ENCODE results near the gene TXLNA.

Gene TXLNA

GRCh38 chr1:32215629-32216480, 36.4 kb downstream of the TXLNA start:
- peak; percentile 64 to 83 for DNase-seq

DNA sequence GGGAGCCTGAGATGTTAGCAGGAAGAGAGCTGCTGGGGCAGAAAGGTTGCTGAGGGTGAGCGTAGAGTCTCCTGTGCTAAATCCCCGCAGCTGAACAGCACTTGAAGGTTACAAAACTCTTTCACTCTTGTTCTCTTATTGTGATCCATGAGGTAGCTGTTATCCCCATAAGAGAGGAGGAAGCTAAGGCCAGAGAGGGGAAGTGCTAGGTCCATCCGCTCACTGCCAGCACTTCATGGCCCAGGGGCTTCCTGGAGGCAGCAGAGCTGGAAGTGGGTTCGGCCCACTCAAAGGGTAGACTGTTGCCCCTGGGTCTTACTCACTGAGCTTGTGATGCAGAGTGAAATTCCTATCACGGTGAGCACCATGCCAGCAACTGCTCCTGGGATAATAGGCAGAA, 37.1 kb downstream of the TXLNA start:
- DNase-seq: no peak

- no peak for DNase-seq
These were observed 39.5 kb downstream of the TXLNA start for GRCh38 chr1:32219022-32219421.

GRCh38 chr1:32220746-32221580, 41.5 kb downstream of the TXLNA start:
- DNase-seq: no peak

DNA sequence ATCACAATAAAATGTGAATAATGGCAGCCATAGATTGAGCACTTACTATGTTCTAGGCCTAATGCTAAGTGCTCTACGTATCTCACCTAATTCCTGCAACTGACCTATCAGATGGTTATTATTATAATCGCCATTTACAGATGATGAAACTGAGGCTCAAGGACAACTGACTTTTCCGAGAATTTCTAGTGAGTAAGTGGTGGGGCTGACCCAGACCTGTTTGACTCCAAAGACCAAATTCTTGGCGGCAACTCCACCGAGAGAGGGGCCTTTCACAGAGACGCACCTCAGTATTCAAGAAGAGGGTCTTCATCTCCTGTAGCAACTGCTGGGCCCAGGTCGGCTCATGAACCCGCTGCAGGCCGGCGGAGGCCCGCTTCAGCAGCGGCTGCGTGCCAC, 42.1 kb downstream of the TXLNA start:
- DNase-seq: no peak

- peak; percentile 91 for DNase-seq
These were observed 42.7 kb downstream of the TXLNA start, which contains the start of the genes EIF3I and TMEM234 for GRCh38 chr1:32221980-32222755. EIF3I (plus strand) TSS chr1:32222407; CDS start chr1:32222442, 35 bp downstream. TMEM234 (minus strand) TSS chr1:32222353; CDS start chr1:32222322, 31 bp downstream.

- DNase-seq: no peak
These were observed 44.2 kb downstream of the TXLNA start for GRCh38 chr1:32223683-32224082.

GRCh38 chr1:32224285-32224684, 44.8 kb downstream of the TXLNA start:
- no peak for DNase-seq

GRCh38 chr1:32228771-32229170, 49.3 kb downstream of the TXLNA start:
- no peak for DNase-seq

- no peak for DNase-seq
These were observed 52.5 kb downstream of the TXLNA start for GRCh38 chr1:32231843-32232432.

GRCh38 chr1:32232558-32233304, 53.3 kb downstream of the TXLNA start:
- no peak for DNase-seq

GRCh38 chr1:32234792-32235191, 55.3 kb downstream of the TXLNA start:
- DNase-seq: no peak

- no peak for DNase-seq
These were observed 59.9 kb downstream of the TXLNA start for GRCh38 chr1:32239337-32239736.

- no peak for DNase-seq
These were observed 60.3 kb downstream of the TXLNA start for GRCh38 chr1:32239790-32240139.

DNA sequence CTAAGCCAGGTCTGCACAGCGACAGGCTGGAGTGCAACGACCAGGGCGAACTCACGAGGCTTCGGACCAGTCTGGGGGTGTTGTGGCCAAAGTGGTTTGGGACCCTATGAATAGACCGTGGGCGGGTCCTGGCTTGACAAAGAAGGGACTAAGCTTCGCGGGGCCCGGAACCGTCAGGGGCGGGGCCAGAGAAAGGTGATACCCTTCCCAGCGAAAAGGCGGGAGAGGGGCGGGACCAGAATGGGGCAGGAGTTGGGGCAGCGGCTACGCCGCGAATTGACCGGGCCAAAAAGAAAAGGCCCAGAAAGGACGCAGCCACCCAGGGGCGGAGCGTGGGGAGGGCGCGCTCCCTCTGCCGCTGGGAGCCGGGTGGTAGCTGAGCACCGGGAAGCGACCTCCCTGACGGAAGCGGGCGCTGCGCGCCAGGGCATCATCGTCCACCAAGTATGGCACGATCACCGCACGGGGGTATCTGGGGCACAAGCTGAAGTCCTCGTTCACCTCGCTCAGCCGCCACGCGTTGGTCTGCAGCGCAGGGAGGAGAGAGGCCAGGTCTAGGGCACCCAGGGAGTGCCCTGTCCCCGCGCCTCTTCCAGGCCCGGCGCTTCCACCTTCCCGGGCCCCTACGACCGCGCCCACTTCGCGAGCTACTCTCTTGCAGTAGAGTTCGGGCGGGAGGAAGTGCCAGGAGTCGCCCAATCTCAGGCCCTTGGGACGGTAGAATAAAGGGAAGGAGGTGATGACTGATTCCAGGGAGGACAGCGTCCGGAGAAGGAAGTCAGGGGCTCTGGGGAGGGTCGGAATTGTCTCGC, 60.9 kb downstream of the TXLNA start:
- DNase-seq: peak; percentile 51 to 68

- DNase-seq: peak in 1 of 2 experiments; percentile 33
These were observed 61.7 kb downstream of the TXLNA start for GRCh38 chr1:32241001-32241763.

- peak; percentile 58 to 61 for DNase-seq
These were observed 62.9 kb downstream of the TXLNA start for GRCh38 chr1:32242341-32242851.

DNA sequence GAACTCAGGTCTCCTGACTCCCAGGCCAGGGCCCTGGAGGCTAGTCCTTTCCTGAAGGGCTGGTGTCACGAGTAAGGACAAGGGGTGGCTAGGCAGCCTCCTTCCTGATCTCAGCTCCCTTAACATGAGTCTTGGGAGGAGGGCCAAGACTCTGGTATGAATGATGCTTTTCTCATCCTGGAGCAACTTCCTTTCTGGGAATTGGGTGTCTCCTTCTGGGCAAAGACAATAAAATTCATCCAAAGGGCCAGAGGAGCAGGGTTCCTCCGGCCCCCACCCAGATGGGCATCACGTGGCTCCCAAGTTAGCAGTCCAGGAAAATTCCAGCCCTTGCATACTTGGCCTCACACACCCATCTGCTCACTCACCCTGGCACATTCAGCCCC, 67.4 kb downstream of the TXLNA start, which contains the start of gene FAM167B:
TSS of gene FAM167B (plus strand) at position 335 of the 386 bp plus-strand sequence. CDS start 200 bp downstream, outside the sequence.
- DNase-seq: no peak

GRCh38 chr1:32247452-32247851, 68.0 kb downstream of the TXLNA start:
- no peak for DNase-seq

All from Kasumi-1 (cell line).